Glomerular visceral epithelial cell (primary cell): ENCODE measurements around the gene PTK7.
"Not testable (repeated sequence)": the region's sequence is repeated elsewhere in the genome, so short reads cannot be mapped to it uniquely, and the experiment has no call there.

Experiments
- DNase-seq: peaks from one replicate; pipeline ENCODE4 v3.0.0-alpha.2; 2016; ENCODE audit errors: extremely low spot score

PTK7 gene

DNA sequence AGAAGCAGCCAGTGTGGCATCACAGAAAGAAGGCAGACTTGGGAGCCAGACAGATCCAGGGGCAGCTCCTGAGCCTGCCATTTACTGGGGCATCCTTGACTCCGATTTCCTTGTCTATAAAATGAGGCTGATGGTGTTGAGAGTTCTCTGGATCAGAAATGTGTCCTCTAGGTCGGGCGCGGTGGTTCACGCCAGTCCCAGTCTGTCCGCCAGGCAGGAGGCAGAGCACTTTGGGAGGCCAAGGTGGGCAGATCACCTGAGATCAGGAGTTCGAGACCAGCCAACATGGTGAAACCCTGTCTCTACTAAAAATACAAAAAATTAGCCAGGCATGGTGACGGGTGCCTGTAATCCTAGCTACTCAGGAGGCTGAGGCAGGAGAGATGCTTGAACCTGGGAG lies 41.4 kb downstream of the PTK7 start:
- not testable (repeated sequence) for DNase-seq

DNA sequence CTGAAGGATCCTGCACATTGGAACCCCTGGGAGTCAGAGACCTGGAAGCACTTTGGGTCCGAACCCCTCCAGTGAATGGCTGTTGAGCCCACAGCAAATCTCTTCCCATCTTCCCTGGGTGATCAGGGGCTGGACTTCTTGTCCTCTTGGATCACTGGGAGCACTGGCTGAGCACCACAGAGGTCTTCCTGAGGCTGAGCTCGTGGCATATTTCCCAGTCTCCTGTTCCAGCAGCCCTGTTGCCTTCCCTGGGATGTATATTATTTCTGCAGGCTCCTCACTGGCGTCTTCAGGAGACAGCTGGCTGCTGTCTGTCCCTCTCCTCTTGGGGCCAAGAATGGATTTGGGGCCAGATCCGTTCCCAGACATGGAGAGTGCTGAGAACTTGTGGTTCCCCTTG lies 43.4 kb downstream of the PTK7 start:
- no peak for DNase-seq

DNA sequence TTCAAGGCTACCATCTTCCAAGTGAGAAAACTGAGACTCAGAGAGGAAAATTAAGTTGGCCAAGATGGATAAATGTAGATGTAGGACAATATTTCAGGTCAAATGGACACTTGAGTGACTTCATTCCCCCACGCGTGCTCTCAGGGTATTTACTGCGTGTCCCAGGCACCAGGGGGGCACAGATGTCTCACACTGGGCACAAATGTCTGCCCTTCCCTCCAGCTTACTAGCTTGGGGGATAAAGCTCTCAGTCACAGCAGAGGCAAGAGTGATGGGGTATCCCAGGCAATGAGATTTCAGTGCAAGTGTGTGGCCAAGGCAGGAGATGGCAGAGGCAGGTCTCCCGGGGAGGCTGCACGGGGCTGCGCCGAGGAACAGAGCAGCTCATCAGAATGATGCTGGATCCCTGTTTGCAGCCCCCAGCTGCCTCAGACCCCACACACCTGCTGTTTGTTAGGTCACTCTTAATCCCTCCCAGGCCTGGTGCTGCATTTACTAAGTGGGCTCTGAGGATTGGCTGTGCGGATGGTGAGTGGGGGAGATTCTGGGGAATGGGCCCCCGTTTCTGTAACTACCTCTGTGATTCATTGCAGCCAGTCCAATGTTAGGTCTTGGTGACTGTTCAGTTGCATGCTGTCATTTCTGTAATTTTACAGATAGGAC lies 44.1 kb downstream of the PTK7 start:
- no peak for DNase-seq

GRCh38 chr6:43120944-43121913 lies 45.1 kb downstream of the PTK7 start:
- peak; percentile 98 for DNase-seq

- no peak for DNase-seq
Observed at GRCh38 chr6:43122146-43122545, 46.0 kb downstream of the PTK7 start.

DNA sequence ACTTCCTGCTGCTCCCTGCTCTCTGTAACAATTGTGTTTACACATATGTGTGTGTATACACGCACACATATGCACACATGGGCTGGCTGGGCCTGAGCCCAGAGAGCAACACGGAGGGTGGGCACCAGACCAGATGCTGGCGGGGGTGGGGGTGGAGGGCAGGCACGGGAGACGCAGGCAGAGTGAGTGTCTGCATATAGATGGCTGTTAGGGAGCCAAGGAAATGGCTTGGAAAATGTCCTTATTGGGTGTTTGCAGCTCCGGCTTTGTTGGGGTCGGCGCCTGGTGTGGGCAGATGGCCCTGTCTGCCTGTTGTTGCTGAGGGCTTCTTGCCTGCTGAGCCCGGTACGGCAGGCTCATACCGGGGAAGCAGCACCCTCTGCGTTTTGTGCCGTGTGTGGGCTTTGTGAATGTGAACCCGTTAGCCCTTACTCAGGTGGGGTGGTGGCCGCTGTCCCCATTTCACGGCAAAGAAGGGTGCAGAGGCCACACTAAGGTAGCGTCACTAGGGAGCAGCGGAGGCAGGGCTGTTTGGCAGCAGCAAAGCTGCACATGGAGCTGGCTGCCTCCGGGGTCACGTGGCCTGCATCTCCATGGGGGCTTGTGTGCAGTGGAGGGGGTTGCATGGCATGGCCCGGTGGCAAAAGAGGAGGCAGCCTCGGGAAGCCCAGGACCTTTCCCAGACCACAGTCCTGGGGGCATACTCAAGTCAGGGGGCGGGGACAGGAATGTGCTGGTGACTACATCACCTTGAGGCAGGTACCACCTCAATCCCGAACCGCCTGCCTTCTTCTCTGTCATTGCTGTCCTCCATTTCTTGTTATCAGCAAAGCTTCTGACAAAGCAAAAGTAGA lies 47.6 kb downstream of the PTK7 start:
- no peak for DNase-seq

GRCh38 chr6:43124481-43124880 lies 48.4 kb downstream of the PTK7 start:
- no peak for DNase-seq

- peak; percentile 87 for DNase-seq
Observed at GRCh38 chr6:43125119-43125518, 49.0 kb downstream of the PTK7 start.

GRCh38 chr6:43125555-43125954 lies 49.4 kb downstream of the PTK7 start:
- no peak for DNase-seq

- DNase-seq = no peak
Observed at GRCh38 chr6:43127180-43127579, 51.1 kb downstream of the PTK7 start.

DNA sequence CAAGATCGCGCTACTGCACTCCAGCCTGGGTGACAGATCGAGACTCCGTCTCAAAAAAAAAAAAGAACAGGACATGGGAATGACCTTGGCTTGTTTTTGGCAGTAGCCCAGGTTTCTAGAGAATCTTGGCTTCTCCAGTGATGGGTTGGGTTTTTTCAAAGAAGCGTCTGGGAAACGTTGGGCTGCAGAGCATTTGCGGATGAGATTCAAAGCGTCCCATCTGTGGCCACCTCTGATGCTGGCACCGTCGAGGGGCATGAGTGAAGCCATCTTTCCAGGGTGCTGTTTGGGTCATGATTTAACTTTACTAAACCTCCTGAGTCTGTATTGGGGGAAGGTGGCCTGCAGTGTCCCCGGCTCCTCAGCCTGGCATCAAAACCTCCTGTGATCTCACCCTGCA lies 51.8 kb downstream of the PTK7 start:
- DNase-seq = no peak

GRCh38 chr6:43128926-43129325 lies 52.8 kb downstream of the PTK7 start:
- peak; percentile 39 for DNase-seq

GRCh38 chr6:43129434-43130194 lies 53.5 kb downstream of the PTK7 start:
- DNase-seq = peak; percentile 60

DNA sequence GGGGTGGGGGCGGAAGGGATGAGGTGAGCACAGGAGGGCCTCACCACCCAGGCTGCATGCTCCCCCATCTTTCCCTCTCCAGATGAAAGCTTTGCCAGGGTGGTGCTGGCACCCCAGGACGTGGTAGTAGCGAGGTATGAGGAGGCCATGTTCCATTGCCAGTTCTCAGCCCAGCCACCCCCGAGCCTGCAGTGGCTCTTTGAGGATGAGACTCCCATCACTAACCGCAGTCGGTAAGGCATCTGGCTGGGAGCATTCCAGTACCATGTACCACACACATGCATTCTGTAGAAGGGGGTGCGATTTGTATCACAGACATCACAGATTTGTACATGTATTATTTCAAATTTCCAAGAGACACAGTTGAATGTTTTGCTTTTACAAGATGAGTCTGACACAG lies 54.3 kb downstream of the PTK7 start:
- no peak for DNase-seq

GRCh38 chr6:43131379-43131778 lies 55.3 kb downstream of the PTK7 start:
- not testable (repeated sequence) for DNase-seq

GRCh38 chr6:43138267-43138666 lies 62.2 kb downstream of the PTK7 start:
- no peak for DNase-seq

DNA sequence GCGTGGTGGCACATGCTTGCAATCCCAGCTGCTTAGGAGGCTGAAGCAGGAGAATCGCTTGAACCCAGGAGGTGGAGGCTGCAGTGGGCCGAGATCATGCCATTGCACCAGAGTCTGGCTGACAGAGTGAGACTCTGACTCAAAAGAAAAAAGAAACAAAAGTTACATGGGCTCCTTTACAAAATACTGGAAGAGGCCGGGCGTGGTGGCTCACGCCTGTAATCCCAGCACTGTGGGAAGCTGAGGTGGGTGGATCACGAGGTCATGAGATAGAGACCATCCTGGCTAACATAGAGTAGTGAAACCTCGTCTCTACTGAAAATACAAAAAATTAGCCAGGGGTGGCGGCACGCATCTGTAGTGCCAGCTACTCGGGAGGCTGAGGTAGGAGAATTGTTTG lies 63.9 kb downstream of the PTK7 start:
- DNase-seq = not testable (repeated sequence)

DNA sequence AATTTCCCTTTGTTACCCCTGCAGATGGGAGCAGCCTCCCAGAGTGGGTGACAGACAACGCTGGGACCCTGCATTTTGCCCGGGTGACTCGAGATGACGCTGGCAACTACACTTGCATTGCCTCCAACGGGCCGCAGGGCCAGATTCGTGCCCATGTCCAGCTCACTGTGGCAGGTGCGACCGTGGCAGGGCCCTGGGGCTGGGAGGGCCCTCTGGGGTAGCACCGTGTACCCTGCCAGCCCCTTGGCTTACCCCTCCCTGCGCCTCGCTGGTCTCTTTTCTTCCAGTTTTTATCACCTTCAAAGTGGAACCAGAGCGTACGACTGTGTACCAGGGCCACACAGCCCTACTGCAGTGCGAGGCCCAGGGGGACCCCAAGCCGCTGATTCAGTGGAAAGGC lies 65.5 kb downstream of the PTK7 start:
- no peak for DNase-seq

DNA sequence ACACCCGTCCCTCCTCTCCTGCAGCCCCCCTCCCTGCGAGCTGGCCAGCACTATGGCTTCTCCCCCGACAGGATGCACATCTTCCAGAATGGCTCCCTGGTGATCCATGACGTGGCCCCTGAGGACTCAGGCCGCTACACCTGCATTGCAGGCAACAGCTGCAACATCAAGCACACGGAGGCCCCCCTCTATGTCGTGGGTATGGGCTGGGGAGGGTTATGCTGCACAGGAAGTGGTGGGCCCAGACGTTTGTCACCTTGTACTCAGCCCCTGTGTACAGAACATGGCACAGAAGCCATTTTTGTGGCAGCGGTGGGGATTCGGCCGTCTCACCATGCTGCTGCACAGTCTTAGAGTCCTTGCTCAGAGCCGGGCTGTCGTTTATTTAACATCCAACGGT lies 66.0 kb downstream of the PTK7 start:
- DNase-seq = no peak

GRCh38 chr6:43143235-43144128 lies 67.4 kb downstream of the PTK7 start:
- peak; percentile 89 for DNase-seq
